Subcutaneous adipose tissue (tissue), 4 donors: Measurements from ENCODE around the gene NT5C3A. TPM values are rescaled to one million over a fixed set of nuclear protein-coding genes. Genes with fewer than 3 reads are reported as not detected.

Experiments used
- CTCF ChIP-seq: fragments of 450-650 bp; IDR thresholded peaks from one replicate; pipeline ENCODE4 v1.5.1; 2016; ENCODE audit warnings: low read depth, mild to moderate bottlenecking, control low read depth, antibody characterized with exemption, moderate library complexity
- total RNA-seq, 4 donors: library from RNA; depleted of rRNA; stranded (reverse); fragments of >200 nt; gene quantifications; one replicate each; pipeline ENCODE4 v1.1.0, GENCODE V29; 2016

The NT5C3A gene
- total RNA-seq, 4 donors from 2014 or later: 24.9 to 32.0 (median 27.1) TPM

GRCh38 chr7:33101906-33102305, 39.3 kb upstream of the NT5C3A start:
- no peak for TF ChIP-seq CTCF

DNA sequence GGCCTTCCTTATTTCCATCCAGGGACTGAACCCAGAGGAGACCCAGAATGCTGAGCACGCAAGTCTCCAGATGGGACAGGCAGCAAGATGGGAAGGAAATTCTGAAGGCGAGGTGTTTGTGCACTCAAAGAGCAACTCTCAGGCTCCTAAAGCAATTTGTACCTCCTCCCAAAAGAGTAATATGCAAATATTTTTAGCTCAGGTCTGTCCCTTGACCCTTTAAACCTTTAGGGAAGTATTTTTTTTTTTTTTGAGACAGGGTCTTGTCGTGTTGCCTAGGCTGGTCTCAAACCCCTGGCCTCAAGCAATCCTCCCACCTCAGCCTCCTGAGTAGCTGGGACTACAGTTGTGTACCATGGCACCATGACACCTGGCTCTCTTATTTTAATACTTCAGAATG, 38.2 kb upstream of the NT5C3A start:
- TF ChIP-seq CTCF: no peak

- no peak for TF ChIP-seq CTCF
Measured at GRCh38 chr7:33099154-33099940, 36.8 kb upstream of the NT5C3A start.

DNA sequence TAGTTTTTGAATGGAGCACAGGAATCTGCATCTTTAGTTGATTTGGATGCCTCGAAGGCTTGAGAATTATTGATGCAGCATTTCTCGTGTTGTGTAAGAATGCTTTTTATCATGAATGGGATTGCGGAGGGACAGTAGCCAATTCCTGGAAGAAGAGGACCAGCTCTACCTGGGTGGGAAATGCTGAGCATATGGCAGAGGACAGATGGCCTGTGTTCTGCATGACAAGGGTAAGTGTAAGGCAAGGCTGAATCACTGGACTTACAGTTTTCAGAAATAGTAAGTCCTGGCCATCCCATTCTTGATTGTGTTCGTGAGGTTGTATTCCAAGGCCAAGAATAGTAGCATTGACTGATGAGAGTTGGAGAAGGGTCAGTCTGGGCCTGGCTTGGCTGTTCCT, 30.7 kb upstream of the NT5C3A start:
- TF ChIP-seq CTCF: no peak

DNA sequence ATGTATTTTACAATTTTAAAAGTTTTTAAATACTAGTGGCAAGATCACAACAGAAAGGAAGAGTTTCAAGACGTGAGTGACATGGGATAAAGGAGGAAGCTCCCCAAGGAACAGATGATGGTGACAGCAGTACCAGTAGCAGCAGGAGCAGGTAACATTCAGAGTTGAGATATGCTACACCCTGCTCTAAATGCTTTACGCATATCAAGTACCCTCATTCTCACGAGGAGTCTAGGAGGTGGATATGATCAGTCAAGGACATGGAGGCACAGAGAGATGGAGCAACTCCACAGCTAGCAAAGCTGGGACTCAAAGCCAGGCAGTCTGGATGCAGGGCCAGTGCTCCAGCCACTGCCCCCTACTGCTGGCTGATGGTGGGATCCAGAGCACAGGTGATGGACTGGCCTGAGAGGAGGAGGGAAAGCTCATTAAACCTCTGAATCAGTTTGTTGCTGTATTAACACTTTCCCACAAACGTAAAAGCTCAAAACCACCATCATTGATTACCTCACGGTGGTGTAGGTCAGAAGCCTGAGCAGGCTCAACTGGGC, 29.1 kb upstream of the NT5C3A start:
- no peak for TF ChIP-seq CTCF

GRCh38 chr7:33091111-33091531, 28.5 kb upstream of the NT5C3A start:
- no peak for TF ChIP-seq CTCF

GRCh38 chr7:33089142-33089541, 26.6 kb upstream of the NT5C3A start:
- no peak for TF ChIP-seq CTCF
